ENCODE data around the gene RPN2.
"Not testable (repeated sequence)": the region's sequence is repeated elsewhere in the genome, so short reads cannot be mapped to it uniquely, and the experiment has no call there.

RPN2 gene

GRCh38 chr20:37178839-37179682 is at the start of gene RPN2, which contains the start of gene MROH8:
Gene RPN2, plus strand, starts transcription at chr20:37179330. Its CDS starts 27 bp downstream, at chr20:37179357.
Gene MROH8, minus strand, starts transcription at chr20:37179548.
- H3K27me3 ChIP-seq (ENCODE audit: control insufficient read depth in 5 of 5, insufficient read depth in 4 of 5, low read length in 5 of 5) = no peaks in the 10 kb centered on the region
- H3K9me3 ChIP-seq (ENCODE audit: control insufficient read depth in 5 of 5, low read length in 5 of 5) = no peaks in the 10 kb centered on the region
- H3K27ac ChIP-seq (ENCODE audit: low read depth, low read length) = peak within 1 kb of the TSS; percentile 99
- H3K9ac ChIP-seq (ENCODE audit: low read length in 5 of 5) = peak within 1 kb of the TSS; percentile 86 to 99 (median 97)
- H3K36me3 ChIP-seq (ENCODE audit: control insufficient read depth in 5 of 5, insufficient read depth in 5 of 5, low read length in 5 of 5) = peaks cover 0 to 7% (median 6%) of the 10 kb centered on the region in 5 donors
- H3K4me3 ChIP-seq (ENCODE audit: low read depth in 1 of 5, low read length in 5 of 5) = peak within 1 kb of the TSS; percentile 79 to 91 (median 88)
- H3K4me1 ChIP-seq (ENCODE audit: control insufficient read depth in 5 of 5, insufficient read depth in 5 of 5, low read length in 5 of 5) = peaks cover 8 to 29% (median 25%) of the 10 kb centered on the region in 5 donors

DNA sequence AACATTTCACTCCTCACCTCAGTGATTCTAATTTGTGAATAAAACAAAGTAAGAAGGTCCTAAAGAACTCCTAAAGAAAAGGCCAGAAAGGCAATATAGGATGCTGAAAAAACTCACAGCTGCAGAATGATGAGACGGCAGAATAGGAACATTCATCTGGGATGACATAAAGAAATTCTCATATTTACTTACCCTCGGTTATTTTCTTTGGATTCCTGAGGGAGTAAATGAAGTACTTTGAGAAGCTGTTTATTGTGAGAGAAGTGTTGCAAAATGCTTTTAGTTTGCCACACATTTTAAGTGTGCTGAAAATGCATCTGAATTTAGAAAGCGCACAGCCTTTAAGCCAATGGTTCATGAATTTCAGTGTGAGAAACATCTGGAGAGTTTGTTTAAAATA is 47.6 kb upstream of the RPN2 start:
- Histone ChIP-seq H3K9ac (ENCODE audit: low read length in 5 of 5) (no peak overlapping the region), H3K27me3 (ENCODE audit: control insufficient read depth in 5 of 5, insufficient read depth in 4 of 5, low read length in 5 of 5) (no peaks in the 10 kb centered on the region), H3K27ac (ENCODE audit: low read depth, low read length) (no peak overlapping the region), H3K36me3 (ENCODE audit: control insufficient read depth in 5 of 5, insufficient read depth in 5 of 5, low read length in 5 of 5) (peaks cover 0 to 2% (median 0%) of the 10 kb centered on the region in 5 donors), H3K9me3 (ENCODE audit: control insufficient read depth in 5 of 5, low read length in 5 of 5) (no peaks in the 10 kb centered on the region), H3K4me1 (ENCODE audit: control insufficient read depth in 5 of 5, insufficient read depth in 5 of 5, low read length in 5 of 5) (no peaks in the 10 kb centered on the region), H3K4me3 (ENCODE audit: low read depth in 1 of 5, low read length in 5 of 5) (no peak overlapping the region)

DNA sequence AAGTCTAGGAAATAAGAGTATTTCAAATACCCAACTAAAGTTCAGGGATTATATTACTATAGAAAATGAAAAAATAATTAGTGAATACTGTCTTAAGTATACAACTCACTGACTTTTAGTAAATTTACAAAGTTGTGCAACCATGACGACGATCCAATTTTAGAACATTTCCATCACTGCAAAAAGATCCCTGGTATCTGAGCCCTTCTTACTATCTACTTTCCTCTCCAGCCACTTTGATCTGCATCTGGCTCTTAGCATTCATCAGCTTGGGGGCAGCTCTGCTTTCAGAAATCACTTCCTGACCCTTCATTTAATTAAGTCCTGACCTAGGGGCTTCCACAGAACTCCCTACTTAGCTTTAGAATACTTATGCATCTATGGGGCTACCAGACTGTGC is 45.2 kb upstream of the RPN2 start:
- H3K9ac ChIP-seq (ENCODE audit: low read length in 5 of 5) = no peak overlapping the region
- no peaks in the 10 kb centered on the region for H3K27me3 ChIP-seq (ENCODE audit: control insufficient read depth in 5 of 5, insufficient read depth in 4 of 5, low read length in 5 of 5)
- no peak overlapping the region for H3K4me3 ChIP-seq (ENCODE audit: low read depth in 1 of 5, low read length in 5 of 5)
- no peak overlapping the region for H3K27ac ChIP-seq (ENCODE audit: low read depth, low read length)
- no peaks in the 10 kb centered on the region for H3K9me3 ChIP-seq (ENCODE audit: control insufficient read depth in 5 of 5, low read length in 5 of 5)
- peaks cover 0 to 5% (median 0%) of the 10 kb centered on the region in 5 donors for H3K36me3 ChIP-seq (ENCODE audit: control insufficient read depth in 5 of 5, insufficient read depth in 5 of 5, low read length in 5 of 5)
- no peaks in the 10 kb centered on the region for H3K4me1 ChIP-seq (ENCODE audit: control insufficient read depth in 5 of 5, insufficient read depth in 5 of 5, low read length in 5 of 5)

DNA sequence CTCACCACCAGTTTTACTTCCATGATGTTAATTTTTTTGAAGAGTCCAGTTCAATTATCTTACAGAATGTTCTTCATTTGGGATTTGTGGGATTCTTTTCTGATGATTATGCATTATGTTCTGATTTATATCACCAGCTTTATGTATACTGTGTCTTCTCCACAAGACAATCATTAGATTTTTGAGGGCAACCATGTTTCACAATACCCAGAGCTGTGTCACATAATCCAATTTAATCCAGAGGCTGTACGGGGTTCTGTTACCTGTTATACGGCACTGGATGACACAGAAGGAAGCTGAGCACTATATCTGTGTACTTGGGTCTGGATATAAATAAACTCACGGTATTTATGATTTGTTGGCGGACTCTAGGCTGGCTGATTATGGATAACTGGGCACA is 41.6 kb upstream of the RPN2 start:
- Histone ChIP-seq H3K9me3 (ENCODE audit: control insufficient read depth in 5 of 5, low read length in 5 of 5) (no peaks in the 10 kb centered on the region), H3K27me3 (ENCODE audit: control insufficient read depth in 5 of 5, insufficient read depth in 4 of 5, low read length in 5 of 5) (no peaks in the 10 kb centered on the region), H3K9ac (ENCODE audit: low read length in 5 of 5) (no peak overlapping the region), H3K27ac (ENCODE audit: low read depth, low read length) (no peak overlapping the region), H3K4me1 (ENCODE audit: control insufficient read depth in 5 of 5, insufficient read depth in 5 of 5, low read length in 5 of 5) (no peaks in the 10 kb centered on the region), H3K4me3 (ENCODE audit: low read depth in 1 of 5, low read length in 5 of 5) (no peak overlapping the region), H3K36me3 (ENCODE audit: control insufficient read depth in 5 of 5, insufficient read depth in 5 of 5, low read length in 5 of 5) (peaks cover 0 to 5% (median 2%) of the 10 kb centered on the region in 5 donors)

DNA sequence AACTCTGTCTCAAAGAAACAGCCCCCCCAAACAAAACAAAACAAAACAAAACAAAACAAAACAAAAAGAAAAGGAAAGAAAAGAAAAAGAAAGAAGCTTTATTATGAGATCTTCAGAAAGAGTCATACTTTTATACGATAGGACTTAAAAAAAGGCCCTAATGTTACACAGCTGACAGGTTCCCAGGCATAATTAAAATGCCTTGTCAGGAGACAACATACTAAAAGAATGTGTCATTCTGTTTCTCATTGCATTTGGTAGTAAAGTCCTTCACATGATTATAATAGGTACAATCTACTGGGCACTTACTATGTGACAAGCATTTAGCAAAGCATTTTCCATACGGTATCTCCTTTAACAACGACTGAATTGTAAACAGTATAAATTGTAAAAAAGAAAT is 36.4 kb upstream of the RPN2 start:
- no peaks in the 10 kb centered on the region for H3K27me3 ChIP-seq (ENCODE audit: control insufficient read depth in 5 of 5, insufficient read depth in 4 of 5, low read length in 5 of 5)

DNA sequence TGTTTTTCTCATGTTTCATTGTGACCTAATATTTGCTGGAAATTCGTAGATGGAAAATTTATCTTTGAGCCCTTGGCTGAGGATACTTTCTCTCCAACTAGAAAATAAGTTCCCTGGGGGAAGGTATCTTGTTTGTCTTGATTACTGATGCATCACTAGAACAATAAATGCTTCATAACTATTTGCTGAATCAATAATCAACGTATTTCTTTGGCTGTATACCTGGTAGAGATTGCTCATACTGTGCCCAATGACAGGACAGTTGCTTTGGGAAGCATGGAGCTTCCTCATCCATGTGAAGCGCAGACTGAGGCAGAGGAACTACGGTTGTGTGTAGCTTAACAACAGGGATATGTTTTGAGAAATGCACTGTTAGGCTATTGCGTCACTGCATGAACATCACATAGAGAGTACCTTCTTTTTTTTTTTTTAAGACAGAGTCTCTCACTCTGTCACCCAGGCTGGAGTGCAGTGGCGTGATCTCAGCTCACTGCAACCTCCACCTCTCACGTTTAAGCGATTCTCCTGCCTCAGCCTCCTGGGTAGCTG is 34.2 kb upstream of the RPN2 start:
- H3K4me1 ChIP-seq (ENCODE audit: control insufficient read depth in 5 of 5, insufficient read depth in 5 of 5, low read length in 5 of 5) = no peaks in the 10 kb centered on the region
- H3K9ac ChIP-seq (ENCODE audit: low read length in 5 of 5) = no peak overlapping the region
- peaks cover 0 to 14% (median 4%) of the 10 kb centered on the region in 5 donors for H3K36me3 ChIP-seq (ENCODE audit: control insufficient read depth in 5 of 5, insufficient read depth in 5 of 5, low read length in 5 of 5)
- no peaks in the 10 kb centered on the region for H3K27me3 ChIP-seq (ENCODE audit: control insufficient read depth in 5 of 5, insufficient read depth in 4 of 5, low read length in 5 of 5)
- no peaks in the 10 kb centered on the region for H3K9me3 ChIP-seq (ENCODE audit: control insufficient read depth in 5 of 5, low read length in 5 of 5)
- H3K4me3 ChIP-seq (ENCODE audit: low read depth in 1 of 5, low read length in 5 of 5) = no peak overlapping the region
- H3K27ac ChIP-seq (ENCODE audit: low read depth, low read length) = no peak overlapping the region

More for the DNA sequence above, 36.4 kb upstream of the RPN2 start:
- Histone ChIP-seq H3K36me3 (ENCODE audit: control insufficient read depth in 5 of 5, insufficient read depth in 5 of 5, low read length in 5 of 5) (peaks cover 0 to 14% (median 4%) of the 10 kb centered on the region in 5 donors), H3K4me3 (ENCODE audit: low read depth in 1 of 5, low read length in 5 of 5) (no peak overlapping the region), H3K9me3 (ENCODE audit: control insufficient read depth in 5 of 5, low read length in 5 of 5) (no peaks in the 10 kb centered on the region), H3K4me1 (ENCODE audit: control insufficient read depth in 5 of 5, insufficient read depth in 5 of 5, low read length in 5 of 5) (no peaks in the 10 kb centered on the region), H3K9ac (ENCODE audit: low read length in 5 of 5) (no peak overlapping the region), H3K27ac (ENCODE audit: low read depth, low read length) (no peak overlapping the region)

GRCh38 chr20:37147250-37147649 is 31.9 kb upstream of the RPN2 start:
- H3K4me3 ChIP-seq (ENCODE audit: low read depth in 1 of 5, low read length in 5 of 5) = no peak overlapping the region
- H3K27me3 ChIP-seq (ENCODE audit: control insufficient read depth in 5 of 5, insufficient read depth in 4 of 5, low read length in 5 of 5) = no peaks in the 10 kb centered on the region
- H3K36me3 ChIP-seq (ENCODE audit: control insufficient read depth in 5 of 5, insufficient read depth in 5 of 5, low read length in 5 of 5) = peaks cover 0 to 14% (median 8%) of the 10 kb centered on the region in 5 donors
- H3K4me1 ChIP-seq (ENCODE audit: control insufficient read depth in 5 of 5, insufficient read depth in 5 of 5, low read length in 5 of 5) = no peaks in the 10 kb centered on the region
- H3K9me3 ChIP-seq (ENCODE audit: control insufficient read depth in 5 of 5, low read length in 5 of 5) = no peaks in the 10 kb centered on the region
- H3K9ac ChIP-seq (ENCODE audit: low read length in 5 of 5) = no peak overlapping the region
- no peak overlapping the region for H3K27ac ChIP-seq (ENCODE audit: low read depth, low read length)

GRCh38 chr20:37150864-37151263 is 28.3 kb upstream of the RPN2 start:
- H3K9ac ChIP-seq (ENCODE audit: low read length in 5 of 5); H3K27ac ChIP-seq (ENCODE audit: low read depth, low read length); H3K9me3 ChIP-seq (ENCODE audit: control insufficient read depth in 5 of 5, low read length in 5 of 5); H3K4me3 ChIP-seq (ENCODE audit: low read depth in 1 of 5, low read length in 5 of 5); H3K4me1 ChIP-seq (ENCODE audit: control insufficient read depth in 5 of 5, insufficient read depth in 5 of 5, low read length in 5 of 5); H3K27me3 ChIP-seq (ENCODE audit: control insufficient read depth in 5 of 5, insufficient read depth in 4 of 5, low read length in 5 of 5): not testable (repeated sequence)
- peaks cover 0 to 18% (median 8%) of the 10 kb centered on the region in 5 donors for H3K36me3 ChIP-seq (ENCODE audit: control insufficient read depth in 5 of 5, insufficient read depth in 5 of 5, low read length in 5 of 5)

DNA sequence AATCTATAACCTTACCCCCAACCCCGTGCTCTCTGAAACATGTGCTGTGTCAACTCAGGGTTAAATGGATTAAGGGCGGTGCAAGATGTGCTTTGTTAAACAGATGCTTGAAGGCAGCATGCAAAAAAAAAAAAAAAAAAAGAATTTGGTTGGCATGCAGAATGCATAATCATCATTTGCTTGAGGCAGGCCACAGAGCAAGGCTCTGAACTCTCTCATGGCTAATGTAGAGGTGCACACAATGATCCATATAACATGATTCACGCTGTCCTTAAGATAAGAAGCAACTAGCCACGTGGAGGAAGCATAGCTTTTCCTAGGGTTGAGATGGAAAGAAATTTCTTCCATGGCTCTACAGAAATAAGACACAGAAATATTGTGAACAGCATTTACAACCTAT is 27.6 kb upstream of the RPN2 start:
- H3K36me3 ChIP-seq (ENCODE audit: control insufficient read depth in 5 of 5, insufficient read depth in 5 of 5, low read length in 5 of 5) = peaks cover 0 to 18% (median 8%) of the 10 kb centered on the region in 5 donors
- H3K27me3 ChIP-seq (ENCODE audit: control insufficient read depth in 5 of 5, insufficient read depth in 4 of 5, low read length in 5 of 5) = no peaks in the 10 kb centered on the region
- no peak overlapping the region for H3K9ac ChIP-seq (ENCODE audit: low read length in 5 of 5)
- H3K4me1 ChIP-seq (ENCODE audit: control insufficient read depth in 5 of 5, insufficient read depth in 5 of 5, low read length in 5 of 5) = no peaks in the 10 kb centered on the region
- H3K9me3 ChIP-seq (ENCODE audit: control insufficient read depth in 5 of 5, low read length in 5 of 5) = no peaks in the 10 kb centered on the region
- H3K4me3 ChIP-seq (ENCODE audit: low read depth in 1 of 5, low read length in 5 of 5) = no peak overlapping the region
- no peak overlapping the region for H3K27ac ChIP-seq (ENCODE audit: low read depth, low read length)

DNA sequence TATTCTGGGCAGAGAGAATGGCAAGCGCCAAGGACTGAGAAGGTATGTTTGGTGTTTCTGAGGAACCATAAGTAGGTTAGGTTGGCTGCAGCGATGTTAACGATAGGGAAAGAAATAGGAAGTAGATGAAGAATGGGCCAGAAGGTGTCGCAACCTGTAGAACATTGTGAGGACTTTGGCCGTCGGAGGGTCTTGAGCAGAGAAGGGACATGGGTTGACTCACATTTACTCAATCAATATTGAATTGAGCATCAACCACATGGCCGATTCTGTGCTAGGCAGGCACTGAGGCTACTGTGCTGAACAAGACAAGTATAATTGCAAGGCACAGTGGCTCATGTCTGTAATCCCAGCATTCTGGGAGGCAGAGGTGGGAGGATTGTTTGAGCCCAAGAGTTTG is 26.8 kb upstream of the RPN2 start:
- Histone ChIP-seq H3K36me3 (ENCODE audit: control insufficient read depth in 5 of 5, insufficient read depth in 5 of 5, low read length in 5 of 5) (peaks cover 0 to 18% (median 8%) of the 10 kb centered on the region in 5 donors), H3K27me3 (ENCODE audit: control insufficient read depth in 5 of 5, insufficient read depth in 4 of 5, low read length in 5 of 5) (no peaks in the 10 kb centered on the region), H3K27ac (ENCODE audit: low read depth, low read length) (no peak overlapping the region), H3K9ac (ENCODE audit: low read length in 5 of 5) (no peak overlapping the region), H3K4me1 (ENCODE audit: control insufficient read depth in 5 of 5, insufficient read depth in 5 of 5, low read length in 5 of 5) (no peaks in the 10 kb centered on the region), H3K4me3 (ENCODE audit: low read depth in 1 of 5, low read length in 5 of 5) (no peak overlapping the region), H3K9me3 (ENCODE audit: control insufficient read depth in 5 of 5, low read length in 5 of 5) (no peaks in the 10 kb centered on the region)
